ENCODE data around the gene PLEKHH2.

DNA sequence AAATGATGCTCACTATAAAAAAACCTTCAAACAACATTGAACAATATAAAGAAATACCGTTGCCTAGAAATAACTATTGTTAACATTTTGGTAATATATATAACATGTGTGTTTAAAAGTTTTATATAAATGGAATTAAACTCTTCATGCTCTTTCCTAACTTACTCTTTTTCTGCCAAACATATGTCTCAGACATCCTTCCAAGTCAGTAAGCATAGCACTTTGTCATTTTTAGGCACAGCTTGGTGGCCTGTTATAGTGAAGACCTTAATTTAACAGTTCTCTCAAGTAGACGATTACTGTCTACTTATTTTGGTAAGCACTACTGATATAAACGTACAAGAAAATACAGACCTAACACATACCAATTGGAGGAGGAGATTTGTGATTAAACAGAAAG, 177.7 kb downstream of the PLEKHH2 start:
- no peak for TF ChIP-seq POLR2A (IDR thresholded peaks at IDR 0.05)
- TF ChIP-seq, protein P1, sequence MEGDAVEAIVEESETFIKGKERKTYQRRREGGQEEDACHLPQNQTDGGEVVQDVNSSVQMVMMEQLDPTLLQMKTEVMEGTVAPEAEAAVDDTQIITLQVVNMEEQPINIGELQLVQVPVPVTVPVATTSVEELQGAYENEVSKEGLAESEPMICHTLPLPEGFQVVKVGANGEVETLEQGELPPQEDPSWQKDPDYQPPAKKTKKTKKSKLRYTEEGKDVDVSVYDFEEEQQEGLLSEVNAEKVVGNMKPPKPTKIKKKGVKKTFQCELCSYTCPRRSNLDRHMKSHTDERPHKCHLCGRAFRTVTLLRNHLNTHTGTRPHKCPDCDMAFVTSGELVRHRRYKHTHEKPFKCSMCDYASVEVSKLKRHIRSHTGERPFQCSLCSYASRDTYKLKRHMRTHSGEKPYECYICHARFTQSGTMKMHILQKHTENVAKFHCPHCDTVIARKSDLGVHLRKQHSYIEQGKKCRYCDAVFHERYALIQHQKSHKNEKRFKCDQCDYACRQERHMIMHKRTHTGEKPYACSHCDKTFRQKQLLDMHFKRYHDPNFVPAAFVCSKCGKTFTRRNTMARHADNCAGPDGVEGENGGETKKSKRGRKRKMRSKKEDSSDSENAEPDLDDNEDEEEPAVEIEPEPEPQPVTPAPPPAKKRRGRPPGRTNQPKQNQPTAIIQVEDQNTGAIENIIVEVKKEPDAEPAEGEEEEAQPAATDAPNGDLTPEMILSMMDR (IDR thresholded peaks at IDR 0.05): no peak
